ENCODE measurements around the gene DEPDC7.

- TF ChIP-seq CTCF (IDR thresholded peaks at IDR 0.05), result no peak
- TF ChIP-seq EP300 (IDR thresholded peaks at IDR 0.05), result no peak
- TF ChIP-seq POLR2A (IDR thresholded peaks at IDR 0.05), result no peak
These were observed 51.6 kb downstream of the DEPDC7 start for GRCh38 chr11:33067294-33067693.
